HG02970 (cell line): ENCODE measurements around the gene RPS6KA3.

Experiments used
- ATAC-seq: cut with Tn5 transposase; IDR thresholded peaks from one replicate; pipeline ENCODE4 v1.9.1; 2021; ENCODE audit warnings: mild to moderate bottlenecking, moderate library complexity, moderate number of reproducible peaks; ENCODE audit not compliant: unreplicated experiment, low FRiP score

RPS6KA3 gene

GRCh38 chrX:20111271-20111670 is 155.4 kb downstream of the RPS6KA3 start:
- no peak for ATAC-seq

- no peak for ATAC-seq
These were observed 164.7 kb downstream of the RPS6KA3 start for GRCh38 chrX:20101934-20102581.
